NB4 (cell line): ENCODE data around the gene BBS2.

Source experiments
- CTCF ChIP-seq: IDR thresholded peaks from one replicate; pipeline ENCODE4 v1.5.1; 2012; ENCODE audit warnings: low read depth, low read length
- MYC ChIP-seq: IDR thresholded peaks from 2 replicates; pipeline ENCODE4 v1.6.1; 2011; ENCODE audit warnings: low read depth, low read length
- POLR2A ChIP-seq: IDR thresholded peaks from 2 replicates; pipeline ENCODE4 v1.6.1; 2011; ENCODE audit warnings: mild to moderate bottlenecking; ENCODE audit not compliant: insufficient read length; ENCODE audit errors: extremely low read depth

- TF ChIP-seq CTCF (no peak), POLR2A (no peak), MYC (no peak)
Observed at GRCh38 chr16:56463153-56463552, 56.7 kb downstream of the BBS2 start.
